ENCODE data around the gene GALNT14.

GALNT14 gene

DNA sequence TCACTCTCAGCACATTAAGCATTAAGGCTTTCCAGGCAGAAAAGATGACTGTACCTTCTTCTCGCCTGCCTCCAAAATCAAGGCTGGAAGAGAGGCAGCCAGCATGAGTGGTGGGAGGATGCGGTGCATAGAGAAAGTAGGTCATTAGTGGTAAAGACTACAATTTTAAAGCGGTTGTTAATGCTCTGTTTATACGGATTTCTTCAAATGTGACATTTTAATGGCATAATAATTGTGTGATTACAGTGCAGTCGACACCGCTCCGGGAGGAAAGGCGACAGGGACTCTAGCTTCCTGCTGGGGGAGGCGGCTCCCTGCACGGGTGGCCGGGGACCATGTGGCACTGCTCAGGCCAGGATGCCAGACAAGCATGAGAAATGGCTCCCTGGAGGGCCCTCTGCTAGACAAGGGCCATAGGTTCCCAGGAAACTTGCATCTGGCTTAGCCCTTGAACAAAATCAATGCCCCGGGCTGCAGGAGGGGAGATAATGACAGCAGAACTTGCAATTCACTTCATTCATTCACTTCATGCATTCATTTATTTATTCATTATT lies 129.6 kb downstream of the GALNT14 start:
- peaks cover 9% of the 10 kb centered on the region for H3K4me1 ChIP-seq (ENCODE audit: insufficient read depth, poor library complexity, severe bottlenecking)
- no peaks in the 10 kb centered on the region for H3K36me3 ChIP-seq (ENCODE audit: low read depth)
- no peak overlapping the region for H3K27ac ChIP-seq (ENCODE audit: poor library complexity, severe bottlenecking)
- H3K9me3 ChIP-seq (ENCODE audit: severe bottlenecking), result no peaks in the 10 kb centered on the region
- TF ChIP-seq, protein P1, sequence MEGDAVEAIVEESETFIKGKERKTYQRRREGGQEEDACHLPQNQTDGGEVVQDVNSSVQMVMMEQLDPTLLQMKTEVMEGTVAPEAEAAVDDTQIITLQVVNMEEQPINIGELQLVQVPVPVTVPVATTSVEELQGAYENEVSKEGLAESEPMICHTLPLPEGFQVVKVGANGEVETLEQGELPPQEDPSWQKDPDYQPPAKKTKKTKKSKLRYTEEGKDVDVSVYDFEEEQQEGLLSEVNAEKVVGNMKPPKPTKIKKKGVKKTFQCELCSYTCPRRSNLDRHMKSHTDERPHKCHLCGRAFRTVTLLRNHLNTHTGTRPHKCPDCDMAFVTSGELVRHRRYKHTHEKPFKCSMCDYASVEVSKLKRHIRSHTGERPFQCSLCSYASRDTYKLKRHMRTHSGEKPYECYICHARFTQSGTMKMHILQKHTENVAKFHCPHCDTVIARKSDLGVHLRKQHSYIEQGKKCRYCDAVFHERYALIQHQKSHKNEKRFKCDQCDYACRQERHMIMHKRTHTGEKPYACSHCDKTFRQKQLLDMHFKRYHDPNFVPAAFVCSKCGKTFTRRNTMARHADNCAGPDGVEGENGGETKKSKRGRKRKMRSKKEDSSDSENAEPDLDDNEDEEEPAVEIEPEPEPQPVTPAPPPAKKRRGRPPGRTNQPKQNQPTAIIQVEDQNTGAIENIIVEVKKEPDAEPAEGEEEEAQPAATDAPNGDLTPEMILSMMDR (IDR thresholded peaks at IDR 0.05; ENCODE audit: poor library complexity, severe bottlenecking), result no peak
- ATAC-seq (ENCODE audit: low read depth) (no peak), DNase-seq (ENCODE audit: low spot score) (no peak)
- H3K4me3 ChIP-seq (ENCODE audit: severe bottlenecking), result no peak overlapping the region
- H3K27me3 ChIP-seq (ENCODE audit: insufficient read depth, poor library complexity, severe bottlenecking), result no peaks in the 10 kb centered on the region

DNA sequence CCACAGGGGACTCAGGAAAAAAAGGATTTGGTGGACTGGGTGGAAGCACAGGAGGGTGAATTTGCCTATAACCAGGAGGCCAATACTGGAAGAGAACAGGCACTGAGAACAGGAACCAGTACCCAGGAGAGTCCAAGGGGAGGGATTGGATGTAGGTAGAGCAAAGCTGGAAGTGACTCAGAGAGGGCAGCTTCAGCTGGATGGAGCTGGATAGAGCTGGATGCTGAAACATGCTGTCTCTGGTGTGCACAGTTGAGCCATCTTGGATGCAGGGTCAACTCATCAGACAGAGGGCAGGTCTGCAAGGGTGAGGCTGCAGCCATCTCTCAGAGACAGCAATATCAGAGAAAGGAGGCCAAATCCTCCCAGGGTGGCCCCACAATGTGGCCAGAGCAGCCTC lies 134.0 kb downstream of the GALNT14 start:
- no peaks in the 10 kb centered on the region for H3K36me3 ChIP-seq (ENCODE audit: low read depth)
- no peak overlapping the region for H3K4me3 ChIP-seq (ENCODE audit: severe bottlenecking)
- no peaks in the 10 kb centered on the region for H3K4me1 ChIP-seq (ENCODE audit: insufficient read depth, poor library complexity, severe bottlenecking)
- no peaks in the 10 kb centered on the region for H3K27me3 ChIP-seq (ENCODE audit: insufficient read depth, poor library complexity, severe bottlenecking)
- no peak overlapping the region for H3K27ac ChIP-seq (ENCODE audit: poor library complexity, severe bottlenecking)
- no peaks in the 10 kb centered on the region for H3K9me3 ChIP-seq (ENCODE audit: severe bottlenecking)
- TF ChIP-seq, protein P1 (IDR thresholded peaks at IDR 0.05; ENCODE audit: poor library complexity, severe bottlenecking), result no peak
- DNase-seq (ENCODE audit: low spot score), result no peak
- no peak; the same call in 2 of the 3 replicates for ATAC-seq (ENCODE audit: low read depth)

DNA sequence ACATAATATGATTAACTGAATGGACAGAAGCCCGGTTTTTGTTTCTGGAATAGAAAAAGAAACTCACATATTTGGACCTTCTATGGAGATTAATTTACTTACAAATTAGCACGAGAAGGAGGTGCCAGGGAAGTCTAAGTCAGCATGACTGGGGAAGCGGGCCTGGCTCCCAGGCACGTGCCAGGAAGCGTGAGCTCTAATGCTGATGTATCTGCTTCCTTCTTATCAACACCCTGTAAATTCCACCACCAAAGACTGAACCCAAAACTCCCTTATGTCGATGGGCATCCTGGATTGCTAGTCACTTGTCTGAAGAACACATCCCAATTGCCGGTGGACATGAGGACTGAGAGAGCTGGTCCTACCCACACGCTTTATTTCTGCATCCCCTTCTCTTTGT lies 134.5 kb downstream of the GALNT14 start:
- TF ChIP-seq, protein P1 (IDR thresholded peaks at IDR 0.05; ENCODE audit: poor library complexity, severe bottlenecking), result no peak
- ATAC-seq (ENCODE audit: low read depth) (no peak), DNase-seq (ENCODE audit: low spot score) (no peak)
- Histone ChIP-seq H3K27ac (ENCODE audit: poor library complexity, severe bottlenecking) (no peak overlapping the region), H3K4me3 (ENCODE audit: severe bottlenecking) (no peak overlapping the region), H3K4me1 (ENCODE audit: insufficient read depth, poor library complexity, severe bottlenecking) (no peaks in the 10 kb centered on the region), H3K9me3 (ENCODE audit: severe bottlenecking) (no peaks in the 10 kb centered on the region), H3K27me3 (ENCODE audit: insufficient read depth, poor library complexity, severe bottlenecking) (no peaks in the 10 kb centered on the region), H3K36me3 (ENCODE audit: low read depth) (no peaks in the 10 kb centered on the region)

DNA sequence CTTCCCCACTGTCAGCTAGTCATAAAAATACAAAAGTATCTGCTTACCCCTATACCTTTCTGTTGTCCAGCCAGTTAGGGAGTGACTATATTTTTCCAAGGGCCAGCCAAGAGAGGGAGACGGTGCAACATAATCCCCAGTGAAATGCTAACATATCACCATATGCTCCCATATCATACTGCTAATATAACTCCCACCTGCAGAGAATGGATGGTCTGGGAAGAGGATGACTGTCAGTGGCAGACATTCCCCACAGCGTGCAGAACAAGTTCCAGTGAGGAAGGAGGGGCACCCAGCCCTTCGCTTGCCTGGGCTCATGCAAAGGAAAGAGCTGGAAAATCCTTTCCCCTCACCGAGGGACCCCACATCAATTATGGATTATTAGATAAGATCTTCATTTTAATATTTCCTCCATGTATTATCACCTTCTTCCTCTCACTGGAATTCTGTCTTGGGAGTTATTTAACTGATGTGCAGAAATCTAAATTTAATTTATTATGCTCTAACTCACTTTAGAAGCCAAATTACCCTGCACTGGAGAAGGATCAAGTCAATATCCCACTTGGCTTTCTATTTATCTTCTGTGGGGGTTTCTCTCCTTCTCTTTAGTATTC lies 135.6 kb downstream of the GALNT14 start:
- H3K27me3 ChIP-seq (ENCODE audit: insufficient read depth, poor library complexity, severe bottlenecking), result no peaks in the 10 kb centered on the region
- no peaks in the 10 kb centered on the region for H3K36me3 ChIP-seq (ENCODE audit: low read depth)
- no peak overlapping the region for H3K4me3 ChIP-seq (ENCODE audit: severe bottlenecking)
- no peak for DNase-seq (ENCODE audit: low spot score)
- no peak for ATAC-seq (ENCODE audit: low read depth)
- no peaks in the 10 kb centered on the region for H3K9me3 ChIP-seq (ENCODE audit: severe bottlenecking)
- H3K4me1 ChIP-seq (ENCODE audit: insufficient read depth, poor library complexity, severe bottlenecking), result no peaks in the 10 kb centered on the region
- no peak overlapping the region for H3K27ac ChIP-seq (ENCODE audit: poor library complexity, severe bottlenecking)
- TF ChIP-seq, protein P1 (IDR thresholded peaks at IDR 0.05; ENCODE audit: poor library complexity, severe bottlenecking), result no peak

DNA sequence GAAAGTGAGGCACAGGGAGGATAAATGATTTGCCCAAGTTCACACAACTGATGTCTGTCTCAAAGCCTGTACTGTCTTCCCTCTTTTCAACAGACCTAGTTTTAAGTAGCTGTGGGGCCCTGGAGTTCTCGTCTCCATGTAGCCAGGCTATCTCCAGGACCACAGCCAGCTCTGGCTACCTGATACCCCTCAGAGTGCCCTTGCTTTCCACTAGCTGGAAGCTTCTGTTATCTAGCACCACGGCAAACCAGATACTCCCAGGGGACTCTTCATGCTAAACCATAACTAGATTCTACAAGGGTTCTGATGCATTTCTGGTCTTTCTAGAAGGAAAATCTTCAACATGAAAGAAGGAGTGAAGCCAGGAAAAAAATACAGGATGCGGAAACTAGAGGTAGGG lies 137.3 kb downstream of the GALNT14 start:
- DNase-seq (ENCODE audit: low spot score) (no peak), ATAC-seq (ENCODE audit: low read depth) (no peak)
- no peak overlapping the region for H3K4me3 ChIP-seq (ENCODE audit: severe bottlenecking)
- H3K9me3 ChIP-seq (ENCODE audit: severe bottlenecking), result no peaks in the 10 kb centered on the region
- TF ChIP-seq, protein P1 (IDR thresholded peaks at IDR 0.05; ENCODE audit: poor library complexity, severe bottlenecking), result no peak
- H3K27me3 ChIP-seq (ENCODE audit: insufficient read depth, poor library complexity, severe bottlenecking), result no peaks in the 10 kb centered on the region
- H3K36me3 ChIP-seq (ENCODE audit: low read depth), result no peaks in the 10 kb centered on the region
- no peak overlapping the region for H3K27ac ChIP-seq (ENCODE audit: poor library complexity, severe bottlenecking)
- H3K4me1 ChIP-seq (ENCODE audit: insufficient read depth, poor library complexity, severe bottlenecking), result no peaks in the 10 kb centered on the region

All from RWPE2 (cell line).